OCI-LY7 (cell line): ENCODE data around the gene AMTN. TPM values are rescaled to one million over a fixed set of nuclear protein-coding genes. Genes with fewer than 3 reads are reported as not detected.
"Not testable (repeated sequence)": the region's sequence is repeated elsewhere in the genome, so short reads cannot be mapped to it uniquely, and the experiment has no call there.

Experiments used
- BruUV-seq: library from RNA; stranded (reverse); fragments of 400-500 nt; replicated peaks from 2 replicates; lab custom pipeline; 2021; lab: Mats Ljungman, UMichigan
- CTCF ChIA-PET: fragments of 300-600 bp; sonication (Branson Sonifier 250); formaldehyde crosslinking; loops from one replicate; lab custom pipeline; 2022; ENCODE audit warnings: antibody characterized with exemption; ENCODE audit not compliant: unreplicated experiment; lab: Charles Lee
- POLR2A ChIA-PET: fragments of 300-600 bp; sonication (Branson Sonifier 250); formaldehyde crosslinking; loops from one replicate; lab custom pipeline; 2022; ENCODE audit warnings: antibody characterized with exemption; lab: Charles Lee
- DNase-seq: peaks from one replicate; pipeline ENCODE4 v3.0.0-alpha.2; 2015; ENCODE audit warnings: low spot score
- H2AFZ ChIP-seq: fragments of 200-600 bp; sonication (generic), shearing (Covaris generic); 2 replicates; pipeline ENCODE4 v1.6.1; 2014; ENCODE audit warnings: mild to moderate bottlenecking, antibody characterized with exemption, low read length, moderate library complexity
- H3K27ac ChIP-seq: fragments of 200-600 bp; sonication (generic); 2 replicates; pipeline ENCODE4 v1.5.1; 2014; ENCODE audit warnings: mixed run types, low read depth, mild to moderate bottlenecking, moderate library complexity, low read length, inconsistent platforms; ENCODE audit not compliant: poor library complexity, severe bottlenecking
- H3K36me3 ChIP-seq: fragments of 200-600 bp; sonication (generic); 2 replicates; pipeline ENCODE4 v1.6.1; 2014; ENCODE audit warnings: mild to moderate bottlenecking, antibody characterized with exemption, low read length, moderate library complexity, mixed read lengths; ENCODE audit not compliant: insufficient read depth
- H3K4me1 ChIP-seq: fragments of 200-600 bp; sonication (generic); 2 replicates; pipeline ENCODE4 v1.5.1; 2014; ENCODE audit warnings: mild to moderate bottlenecking, low read length; ENCODE audit not compliant: insufficient read depth, poor library complexity, severe bottlenecking
- H3K4me2 ChIP-seq: fragments of 200-600 bp; sonication (generic); 2 replicates; pipeline ENCODE4 v1.6.1; 2014; ENCODE audit warnings: mild to moderate bottlenecking, low read length
- H3K4me3 ChIP-seq: fragments of 200-600 bp; sonication (generic); 2 replicates; pipeline ENCODE4 v1.5.1; 2014; ENCODE audit warnings: mild to moderate bottlenecking, low read depth, low read length; ENCODE audit not compliant: poor library complexity, severe bottlenecking
- H3K79me2 ChIP-seq: fragments of 200-600 bp; sonication (generic); 2 replicates; pipeline ENCODE4 v1.6.1; 2016; ENCODE audit warnings: low read depth, mild to moderate bottlenecking, low read length, moderate library complexity, mixed read lengths; ENCODE audit not compliant: insufficient read depth
- H3K9me2 ChIP-seq: fragments of 200-600 bp; sonication (generic); 2 replicates; pipeline ENCODE4 v1.6.1; 2016; ENCODE audit warnings: mild to moderate bottlenecking, low read length, mixed read lengths; ENCODE audit not compliant: insufficient read depth
- H3K9me3 ChIP-seq: fragments of 200-600 bp; sonication (generic); 2 replicates; pipeline ENCODE4 v1.6.1; 2014; ENCODE audit warnings: mild to moderate bottlenecking, mixed run types, low read length, mixed read lengths
- H4K20me1 ChIP-seq: fragments of 200-600 bp; sonication (generic); 2 replicates; pipeline ENCODE4 v1.6.1; 2014; ENCODE audit warnings: mild to moderate bottlenecking, antibody characterized with exemption, low read length, moderate library complexity, mixed read lengths; ENCODE audit not compliant: insufficient read depth
- CTCF ChIP-seq: fragments of 200-600 bp; sonication (generic); conservative IDR thresholded peaks from 2 replicates; pipeline ENCODE4 v1.5.1; 2014; ENCODE audit warnings: mild to moderate bottlenecking, antibody characterized with exemption, low read length, moderate library complexity, mixed read lengths
- EZH2phosphoT487 ChIP-seq: fragments of 200-600 bp; sonication (generic); IDR thresholded peaks from 2 replicates; pipeline ENCODE4 v1.6.1; 2018; ENCODE audit warnings: low read depth, borderline replicate concordance, mild to moderate bottlenecking, mixed run types, antibody characterized with exemption, low read length, moderate library complexity, mixed read lengths
- intact Hi-C: fragments of 100-400 bp; cut with micrococcal nuclease; formaldehyde crosslinking; loops from one replicate; pipeline ENCODE4 v1.10.0; 2022; ENCODE audit not compliant: unreplicated experiment
- total RNA-seq, 2 experiments: library from RNA; depleted of rRNA in 1 of 2; stranded (reverse); fragments of >200 nt in 1 of 2; shearing (Covaris generic) in 1 of 2; gene quantifications; 2 replicates each; pipeline ENCODE4 v1.2.3, GENCODE V29; 2014 to 2022

AMTN gene
- total RNA-seq, 2 experiments from 2014 or later, result not detected

- H2AFZ ChIP-seq, result no peak overlapping the region
- POLR2A ChIA-PET, result no interaction called here
- no peaks in the 10 kb centered on the region for H3K9me3 ChIP-seq
- no peak overlapping the region for H3K4me3 ChIP-seq
- no TSS peak for BruUV-seq
- H3K4me1 ChIP-seq, result no peaks in the 10 kb centered on the region
- no peaks in the 10 kb centered on the region for H3K36me3 ChIP-seq
- intact Hi-C loops, result no loop called here
- no peaks in the 10 kb centered on the region for H3K9me2 ChIP-seq
- DNase-seq, result no peak
- no peak overlapping the region for H3K4me2 ChIP-seq
- H3K27ac ChIP-seq, result no peak overlapping the region
- CTCF ChIA-PET, result no interaction called here
- no peak for TF ChIP-seq EZH2phosphoT487
- TF ChIP-seq CTCF, result no peak
- H3K79me2 ChIP-seq, result no peaks in the 10 kb centered on the region
- H4K20me1 ChIP-seq, result no peaks in the 10 kb centered on the region
Measured at GRCh38 chr4:70533211-70533610, 14.8 kb downstream of the AMTN start.

GRCh38 chr4:70533791-70534190 lies 15.4 kb downstream of the AMTN start:
- CTCF ChIA-PET, result no interaction called here
- intact Hi-C loops, result no loop called here

GRCh38 chr4:70534886-70535285 lies 16.5 kb downstream of the AMTN start:
- H3K9me2 ChIP-seq, H3K9me3 ChIP-seq, H3K4me3 ChIP-seq, BruUV-seq, H3K36me3 ChIP-seq, H2AFZ ChIP-seq, POLR2A ChIA-PET, intact Hi-C loops, H3K27ac ChIP-seq, H4K20me1 ChIP-seq, H3K4me2 ChIP-seq, H3K4me1 ChIP-seq, H3K79me2 ChIP-seq, DNase-seq, CTCF ChIA-PET: not testable (repeated sequence)

More at GRCh38 chr4:70533791-70534190, 15.4 kb downstream of the AMTN start:
- H3K4me3 ChIP-seq, result no peak overlapping the region
- no peaks in the 10 kb centered on the region for H3K4me1 ChIP-seq
- H2AFZ ChIP-seq, result no peak overlapping the region
- no peak overlapping the region for H3K4me2 ChIP-seq
- DNase-seq, result no peak
- TF ChIP-seq EZH2phosphoT487 (no peak), CTCF (no peak)
- H3K9me3 ChIP-seq, result no peaks in the 10 kb centered on the region
- POLR2A ChIA-PET, result no interaction called here
- H3K9me2 ChIP-seq, result no peaks in the 10 kb centered on the region; the same call in 1 of the 2 replicates
- no peaks in the 10 kb centered on the region for H3K79me2 ChIP-seq
- H4K20me1 ChIP-seq, result no peaks in the 10 kb centered on the region
- no peaks in the 10 kb centered on the region for H3K36me3 ChIP-seq
- no peak overlapping the region for H3K27ac ChIP-seq
- BruUV-seq, result no TSS peak
